Measurements from ENCODE around the gene TRIM47.

TRIM47 gene

DNA sequence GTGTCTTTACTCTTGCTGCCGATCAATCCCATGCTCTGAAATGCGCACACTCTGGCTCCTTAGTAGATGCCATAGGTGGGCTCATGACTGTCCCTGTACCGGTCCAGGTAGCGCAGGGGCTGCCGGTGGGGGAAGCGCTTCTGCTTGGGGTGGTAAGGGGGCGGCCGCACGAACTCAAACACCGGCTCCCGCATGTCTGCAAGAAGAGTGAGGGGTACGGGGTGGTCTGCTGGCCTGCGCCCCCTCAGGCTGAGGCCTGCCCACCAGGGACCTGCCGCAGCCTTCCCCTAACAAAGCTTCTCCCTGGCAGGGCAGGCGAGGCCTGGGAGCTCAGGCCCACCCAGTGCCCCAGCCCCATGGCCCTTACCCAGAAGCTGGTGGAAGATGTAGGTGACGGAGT, 20.4 kb upstream of the TRIM47 start:
- Histone ChIP-seq H3K4me1 (ENCODE audit: control insufficient read depth in 2 of 2, insufficient read depth in 2 of 2, low read length in 2 of 2) (peaks cover 17 to 20% of the 10 kb centered on the region in 2 donors), H3K27me3 (ENCODE audit: control insufficient read depth in 2 of 2, insufficient read depth in 2 of 2, low read length in 2 of 2) (no peaks in the 10 kb centered on the region), H3K27ac (ENCODE audit: low read depth in 2 of 2, low read length in 2 of 2) (no peak overlapping the region), H3K9ac (ENCODE audit: low read depth in 1 of 2, low read length in 2 of 2) (no peak overlapping the region), H3K9me3 (ENCODE audit: control insufficient read depth in 2 of 2, low read length in 2 of 2) (no peaks in the 10 kb centered on the region), H3K4me3 (ENCODE audit: low read length in 2 of 2) (no peak overlapping the region), H3K36me3 (ENCODE audit: control insufficient read depth in 2 of 2, insufficient read depth in 2 of 2, low read length in 2 of 2) (peaks cover 19 to 34% of the 10 kb centered on the region in 2 donors)

DNA sequence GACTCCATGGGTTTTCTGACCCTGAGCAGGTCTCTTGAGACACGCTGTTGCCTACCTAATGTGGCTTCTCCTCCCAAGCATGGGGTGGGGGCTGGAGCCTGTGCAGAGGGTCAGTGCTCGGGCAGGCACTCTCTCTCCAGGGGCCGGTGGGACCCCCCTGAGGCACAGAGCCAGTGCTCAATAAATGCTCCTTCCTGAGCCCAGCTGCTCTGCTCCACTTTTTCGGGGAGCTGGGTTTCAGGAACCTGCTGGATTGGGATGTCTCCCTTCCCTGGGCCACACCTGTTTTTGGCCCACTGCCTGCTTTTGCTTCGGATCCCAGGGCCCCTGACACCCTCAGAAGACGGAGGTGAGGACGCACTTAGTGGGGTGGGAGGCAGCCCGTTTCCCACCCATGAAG, 19.7 kb upstream of the TRIM47 start:
- no peaks in the 10 kb centered on the region for H3K9me3 ChIP-seq (ENCODE audit: control insufficient read depth in 2 of 2, low read length in 2 of 2)
- peaks cover 19 to 34% of the 10 kb centered on the region in 2 donors for H3K36me3 ChIP-seq (ENCODE audit: control insufficient read depth in 2 of 2, insufficient read depth in 2 of 2, low read length in 2 of 2)
- no peak overlapping the region for H3K27ac ChIP-seq (ENCODE audit: low read depth in 2 of 2, low read length in 2 of 2)
- H3K27me3 ChIP-seq (ENCODE audit: control insufficient read depth in 2 of 2, insufficient read depth in 2 of 2, low read length in 2 of 2): no peaks in the 10 kb centered on the region
- peaks cover 17 to 18% of the 10 kb centered on the region in 2 donors for H3K4me1 ChIP-seq (ENCODE audit: control insufficient read depth in 2 of 2, insufficient read depth in 2 of 2, low read length in 2 of 2)
- H3K4me3 ChIP-seq (ENCODE audit: low read length in 2 of 2): no peak overlapping the region
- no peak overlapping the region for H3K9ac ChIP-seq (ENCODE audit: low read depth in 1 of 2, low read length in 2 of 2)

DNA sequence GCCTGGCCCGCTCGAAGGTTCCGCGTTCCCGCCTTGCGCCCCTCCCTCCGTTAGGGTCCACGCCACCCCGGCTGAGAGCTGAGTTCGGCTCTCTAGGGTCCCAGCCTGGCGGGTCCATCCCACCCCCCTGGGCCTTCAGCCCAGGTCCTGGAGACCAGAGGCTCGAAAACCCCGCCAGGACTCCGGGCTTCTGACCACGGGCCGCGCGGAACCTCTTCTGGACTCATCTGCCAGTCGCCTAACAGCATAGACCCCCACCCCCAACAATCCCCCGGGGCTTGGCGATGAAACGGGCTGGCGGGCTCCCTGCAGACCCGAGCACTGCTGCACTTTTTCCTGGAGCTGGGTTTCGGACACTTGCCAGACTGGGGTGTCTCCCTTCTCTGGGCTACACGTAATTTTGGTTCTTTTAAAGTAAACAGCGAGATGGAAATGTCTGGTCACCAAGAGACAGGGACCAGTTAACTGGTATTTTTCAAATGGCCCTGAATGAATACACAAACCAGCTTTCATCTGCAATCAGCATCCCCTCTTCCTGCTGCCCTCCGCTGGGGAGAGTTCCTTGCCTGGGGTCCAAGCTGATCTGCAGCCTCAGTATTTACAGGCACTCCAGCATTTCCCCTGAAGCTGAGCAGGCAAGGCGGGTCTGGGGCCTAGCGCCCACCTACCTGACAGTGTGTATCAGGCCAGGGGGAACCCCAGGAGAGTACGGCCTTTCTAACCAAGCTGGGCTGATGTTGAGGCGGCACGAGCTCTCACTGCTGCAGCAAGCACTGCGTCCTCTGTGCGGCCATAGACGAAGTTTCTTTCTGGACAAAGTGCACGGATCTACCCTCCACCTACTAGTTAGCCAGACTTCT, 19.0 kb upstream of the TRIM47 start:
- Histone ChIP-seq H3K27me3 (ENCODE audit: control insufficient read depth in 2 of 2, insufficient read depth in 2 of 2, low read length in 2 of 2) (no peaks in the 10 kb centered on the region), H3K9ac (ENCODE audit: low read depth in 1 of 2, low read length in 2 of 2) (peak overlapping the region in 1 of 2 donors; percentile 87), H3K27ac (ENCODE audit: low read depth in 2 of 2, low read length in 2 of 2) (peak overlapping the region; percentile 88 to 91), H3K36me3 (ENCODE audit: control insufficient read depth in 2 of 2, insufficient read depth in 2 of 2, low read length in 2 of 2) (peaks cover 19 to 32% of the 10 kb centered on the region in 2 donors), H3K4me3 (ENCODE audit: low read length in 2 of 2) (peak overlapping the region; percentile 26 to 88), H3K4me1 (ENCODE audit: control insufficient read depth in 2 of 2, insufficient read depth in 2 of 2, low read length in 2 of 2) (peaks cover 17 to 18% of the 10 kb centered on the region in 2 donors), H3K9me3 (ENCODE audit: control insufficient read depth in 2 of 2, low read length in 2 of 2) (no peaks in the 10 kb centered on the region)

DNA sequence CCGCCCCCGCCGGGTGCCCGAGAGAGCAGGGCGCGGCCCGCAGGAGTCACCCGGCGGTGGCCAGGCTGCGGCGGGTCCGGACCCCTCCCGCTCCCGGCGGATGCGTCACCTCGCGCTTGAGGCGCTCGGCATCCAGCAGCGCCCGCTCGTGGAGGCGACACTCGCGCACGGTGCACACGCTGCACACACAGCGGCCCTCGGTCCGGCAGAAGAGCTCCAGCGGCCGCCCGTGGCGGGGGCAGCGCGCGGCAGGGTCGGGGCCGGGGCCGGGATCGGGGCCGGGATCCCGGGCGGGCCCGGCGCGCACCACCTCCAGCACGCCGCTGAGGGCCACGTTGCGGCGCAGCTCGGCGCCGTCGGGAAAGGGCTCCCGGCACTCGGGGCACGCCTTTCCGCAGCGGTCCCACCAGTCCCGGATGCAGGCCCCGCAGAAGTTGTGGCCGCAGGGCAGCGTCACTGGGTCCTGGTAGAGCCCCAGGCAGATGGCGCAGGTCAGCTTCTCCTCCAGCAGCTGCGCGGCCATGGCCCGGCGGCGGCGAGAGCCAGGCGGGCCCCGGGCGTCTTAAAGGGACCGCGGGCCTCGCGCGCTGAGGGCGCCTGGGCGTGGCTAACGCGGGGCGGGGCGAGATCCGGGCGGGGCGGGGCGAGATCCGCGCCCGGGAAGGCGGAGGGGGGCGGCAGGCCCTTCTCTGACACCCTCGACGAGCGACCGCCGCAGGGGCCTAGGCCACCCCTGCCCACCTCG, 18.2 kb upstream of the TRIM47 start, which contains the start of gene TRIM65:
Gene TRIM65 (minus strand): TSS at position 537 of the 745 bp plus-strand sequence. CDS start 14 bp downstream, at position 523.
- Histone ChIP-seq H3K36me3 (ENCODE audit: control insufficient read depth in 2 of 2, insufficient read depth in 2 of 2, low read length in 2 of 2) (peaks cover 27 to 34% of the 10 kb centered on the region in 2 donors), H3K4me1 (ENCODE audit: control insufficient read depth in 2 of 2, insufficient read depth in 2 of 2, low read length in 2 of 2) (peaks cover 17 to 18% of the 10 kb centered on the region in 2 donors)

DNA sequence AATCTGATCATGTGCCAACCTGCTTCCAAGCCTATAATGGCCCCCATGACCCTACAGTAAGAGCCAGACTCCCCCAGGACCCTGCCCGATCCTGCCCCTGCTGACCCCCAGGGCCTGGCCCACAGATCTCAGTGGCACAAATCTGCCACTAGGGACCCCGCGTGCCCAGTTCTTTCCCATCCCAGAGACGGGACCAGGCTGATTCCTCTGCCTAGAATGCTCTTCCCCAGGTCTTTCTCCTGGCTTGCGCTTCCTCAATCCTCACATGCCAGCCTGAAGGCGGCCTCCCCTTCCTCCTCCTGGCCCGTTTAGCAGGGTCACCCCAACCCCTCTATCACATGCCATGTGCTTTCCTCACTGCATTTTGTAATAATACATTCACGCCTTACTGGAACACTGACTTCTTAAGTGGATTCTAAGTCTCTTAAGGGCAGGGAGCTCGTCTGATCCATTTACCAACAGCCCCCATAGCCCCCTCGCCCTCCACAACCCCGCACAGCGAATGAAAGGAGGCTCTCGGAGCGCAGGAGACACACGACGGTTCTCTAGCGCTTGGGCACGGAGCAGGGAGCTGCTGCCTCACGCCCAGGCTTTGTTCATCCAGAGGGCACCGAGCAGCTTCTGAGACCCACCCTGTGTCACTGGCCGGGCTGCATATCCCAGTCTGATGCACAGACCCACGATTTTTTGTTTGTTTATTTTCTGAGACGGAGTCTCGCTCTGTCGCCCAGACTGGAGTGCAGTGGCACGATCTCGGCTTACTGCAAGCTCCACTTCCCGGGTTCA, 17.2 kb upstream of the TRIM47 start:
- Histone ChIP-seq H3K4me3 (ENCODE audit: low read length in 2 of 2) (peak overlapping the region; percentile 76 to 88), H3K27me3 (ENCODE audit: control insufficient read depth in 2 of 2, insufficient read depth in 2 of 2, low read length in 2 of 2) (no peaks in the 10 kb centered on the region), H3K27ac (ENCODE audit: low read depth in 2 of 2, low read length in 2 of 2) (peak overlapping the region; percentile 9 to 32), H3K36me3 (ENCODE audit: control insufficient read depth in 2 of 2, insufficient read depth in 2 of 2, low read length in 2 of 2) (peaks cover 27 to 35% of the 10 kb centered on the region in 2 donors), H3K9ac (ENCODE audit: low read depth in 1 of 2, low read length in 2 of 2) (peak overlapping the region; percentile 49 to 87), H3K4me1 (ENCODE audit: control insufficient read depth in 2 of 2, insufficient read depth in 2 of 2, low read length in 2 of 2) (peaks cover 17 to 18% of the 10 kb centered on the region in 2 donors), H3K9me3 (ENCODE audit: control insufficient read depth in 2 of 2, low read length in 2 of 2) (no peaks in the 10 kb centered on the region)

More for the DNA sequence above, 18.2 kb upstream of the TRIM47 start, which contains the start of gene TRIM65:
- Histone ChIP-seq H3K4me3 (ENCODE audit: low read length in 2 of 2) (peak within 1 kb of the TSS; percentile 76 to 88), H3K27me3 (ENCODE audit: control insufficient read depth in 2 of 2, insufficient read depth in 2 of 2, low read length in 2 of 2) (no peaks in the 10 kb centered on the region), H3K27ac (ENCODE audit: low read depth in 2 of 2, low read length in 2 of 2) (peak within 1 kb of the TSS; percentile 88 to 91), H3K9ac (ENCODE audit: low read depth in 1 of 2, low read length in 2 of 2) (peak within 1 kb of the TSS; percentile 74 to 87), H3K9me3 (ENCODE audit: control insufficient read depth in 2 of 2, low read length in 2 of 2) (no peaks in the 10 kb centered on the region)

DNA sequence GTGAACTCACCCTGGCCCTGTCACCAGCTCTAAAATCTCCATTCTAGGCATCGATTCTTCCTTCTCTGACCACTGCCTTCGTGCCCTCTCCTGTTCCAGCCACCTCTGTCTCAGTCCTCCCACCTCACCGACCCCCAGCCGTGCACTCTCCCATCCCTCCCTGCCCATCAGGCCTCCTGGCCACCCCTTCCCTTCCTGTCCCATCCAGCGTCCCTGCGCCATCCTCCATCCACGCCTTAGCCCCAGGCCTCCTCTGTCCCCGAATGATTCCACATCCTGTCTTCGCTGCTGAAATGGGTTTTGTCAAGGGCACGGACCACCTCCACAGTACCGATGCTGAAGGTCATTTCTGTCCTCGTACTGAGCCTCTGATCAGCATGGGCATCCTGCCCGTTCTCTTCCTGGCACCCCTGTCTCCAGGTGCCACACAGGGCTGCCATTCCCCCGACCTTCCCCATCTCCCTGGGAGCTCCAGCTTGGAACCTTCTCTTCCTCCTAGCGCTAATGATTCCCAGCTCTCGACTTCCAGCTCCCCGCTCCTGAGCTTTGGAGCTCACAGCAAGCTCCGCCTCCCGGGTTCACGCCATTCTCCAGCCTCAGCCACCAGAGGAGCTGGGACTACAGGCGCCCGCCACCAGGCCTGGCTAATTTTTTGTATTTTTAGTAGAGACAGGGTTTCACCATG, 15.8 kb upstream of the TRIM47 start:
- Histone ChIP-seq H3K4me3 (ENCODE audit: low read length in 2 of 2) (no peak overlapping the region), H3K27ac (ENCODE audit: low read depth in 2 of 2, low read length in 2 of 2) (no peak overlapping the region), H3K9me3 (ENCODE audit: control insufficient read depth in 2 of 2, low read length in 2 of 2) (no peaks in the 10 kb centered on the region), H3K4me1 (ENCODE audit: control insufficient read depth in 2 of 2, insufficient read depth in 2 of 2, low read length in 2 of 2) (peaks cover 17 to 18% of the 10 kb centered on the region in 2 donors), H3K9ac (ENCODE audit: low read depth in 1 of 2, low read length in 2 of 2) (no peak overlapping the region), H3K36me3 (ENCODE audit: control insufficient read depth in 2 of 2, insufficient read depth in 2 of 2, low read length in 2 of 2) (peaks cover 18 to 31% of the 10 kb centered on the region in 2 donors), H3K27me3 (ENCODE audit: control insufficient read depth in 2 of 2, insufficient read depth in 2 of 2, low read length in 2 of 2) (no peaks in the 10 kb centered on the region)

DNA sequence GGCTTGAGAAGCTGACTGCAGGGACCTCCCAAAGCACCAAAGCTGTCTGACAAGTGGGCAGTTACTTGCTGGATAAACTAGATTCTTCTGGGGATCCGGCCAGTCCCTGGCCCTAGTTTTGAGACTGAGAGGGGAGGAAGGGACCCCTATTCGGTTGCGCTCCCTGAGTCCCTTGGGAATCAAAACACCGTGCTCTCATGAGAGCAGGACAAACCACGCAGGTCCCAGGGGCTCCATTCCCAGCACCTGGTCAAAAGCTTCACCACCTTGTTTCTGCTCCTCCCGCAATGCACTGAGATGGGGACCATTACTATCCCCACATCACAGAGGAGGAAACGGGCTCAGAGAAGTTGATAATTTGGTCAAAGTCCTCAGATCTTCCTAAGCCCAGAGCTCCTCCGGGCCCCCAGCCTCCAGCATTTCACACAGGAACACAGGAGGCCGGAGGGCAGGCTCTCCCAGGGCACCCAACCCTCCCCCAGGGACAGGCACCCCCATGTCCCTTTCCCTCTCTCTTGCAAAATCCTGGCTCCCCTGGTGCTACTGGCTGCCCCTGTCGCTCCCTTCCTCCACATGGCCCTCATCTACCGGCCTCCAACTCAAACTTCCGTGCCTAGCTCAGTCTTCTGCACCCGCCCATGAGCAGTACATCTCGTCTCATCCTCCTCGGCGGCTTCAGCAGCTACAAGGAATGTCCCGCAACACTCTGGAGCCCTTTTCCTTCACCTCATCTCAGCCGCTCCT, 15.1 kb upstream of the TRIM47 start:
- peaks cover 17 to 18% of the 10 kb centered on the region in 2 donors for H3K4me1 ChIP-seq (ENCODE audit: control insufficient read depth in 2 of 2, insufficient read depth in 2 of 2, low read length in 2 of 2)
- no peaks in the 10 kb centered on the region for H3K27me3 ChIP-seq (ENCODE audit: control insufficient read depth in 2 of 2, insufficient read depth in 2 of 2, low read length in 2 of 2)
- peaks cover 11 to 26% of the 10 kb centered on the region in 2 donors for H3K36me3 ChIP-seq (ENCODE audit: control insufficient read depth in 2 of 2, insufficient read depth in 2 of 2, low read length in 2 of 2)
- no peak overlapping the region for H3K4me3 ChIP-seq (ENCODE audit: low read length in 2 of 2)
- H3K9me3 ChIP-seq (ENCODE audit: control insufficient read depth in 2 of 2, low read length in 2 of 2): no peaks in the 10 kb centered on the region
- H3K27ac ChIP-seq (ENCODE audit: low read depth in 2 of 2, low read length in 2 of 2): no peak overlapping the region
- no peak overlapping the region for H3K9ac ChIP-seq (ENCODE audit: low read depth in 1 of 2, low read length in 2 of 2)

DNA sequence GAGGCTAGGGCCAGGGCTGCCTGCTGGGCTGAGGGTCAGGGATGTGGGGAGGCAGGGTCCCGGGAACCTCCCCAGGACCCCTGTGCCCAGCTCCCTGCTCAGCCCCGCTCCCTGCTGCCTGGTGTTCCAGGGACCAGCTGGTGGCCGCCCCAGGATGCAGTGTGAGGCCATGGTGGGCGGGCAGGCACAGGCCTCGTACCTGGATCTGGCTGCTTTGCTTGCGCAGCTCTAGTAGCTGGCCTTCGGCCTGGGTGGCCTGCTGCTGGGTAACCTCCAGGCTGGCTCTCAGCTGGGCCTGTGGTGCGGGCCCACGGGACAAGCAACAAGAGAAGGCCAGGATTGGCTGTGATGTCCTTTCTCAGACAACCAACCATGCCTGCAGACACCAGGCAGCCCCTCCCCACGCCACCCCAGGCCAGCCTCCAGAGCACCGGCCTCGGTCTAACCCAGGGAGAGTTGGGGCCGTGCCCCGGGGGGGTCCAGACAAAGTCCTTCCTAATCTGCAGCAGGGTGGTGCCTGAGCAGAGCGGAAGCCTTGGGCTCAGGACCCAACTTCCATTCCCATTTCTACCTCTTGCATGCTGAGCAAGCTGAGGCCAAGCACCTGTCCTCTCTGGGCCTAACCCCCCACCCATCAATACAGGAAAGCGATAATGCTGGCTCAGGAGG, 14.3 kb upstream of the TRIM47 start:
- no peak overlapping the region for H3K4me3 ChIP-seq (ENCODE audit: low read length in 2 of 2)
- H3K4me1 ChIP-seq (ENCODE audit: control insufficient read depth in 2 of 2, insufficient read depth in 2 of 2, low read length in 2 of 2): peaks cover 17 to 18% of the 10 kb centered on the region in 2 donors
- H3K9ac ChIP-seq (ENCODE audit: low read depth in 1 of 2, low read length in 2 of 2): no peak overlapping the region

More for the DNA sequence above, 14.3 kb upstream of the TRIM47 start:
- H3K27ac ChIP-seq (ENCODE audit: low read depth in 2 of 2, low read length in 2 of 2): no peak overlapping the region
- H3K36me3 ChIP-seq (ENCODE audit: control insufficient read depth in 2 of 2, insufficient read depth in 2 of 2, low read length in 2 of 2): peaks cover 11 to 24% of the 10 kb centered on the region in 2 donors
- H3K9me3 ChIP-seq (ENCODE audit: control insufficient read depth in 2 of 2, low read length in 2 of 2): no peaks in the 10 kb centered on the region
- no peaks in the 10 kb centered on the region for H3K27me3 ChIP-seq (ENCODE audit: control insufficient read depth in 2 of 2, insufficient read depth in 2 of 2, low read length in 2 of 2)

Data from mucosa of rectum (tissue), 2 donors.